ENCODE measurements around the gene CABCOCO1. TPM values are rescaled to one million over a fixed set of nuclear protein-coding genes. Genes with fewer than 3 reads are reported as not detected.

The CABCOCO1 gene
- total RNA-seq, 4 donors from 2014 or later: 0.94 to 1.6 (median 1.3) TPM

DNA sequence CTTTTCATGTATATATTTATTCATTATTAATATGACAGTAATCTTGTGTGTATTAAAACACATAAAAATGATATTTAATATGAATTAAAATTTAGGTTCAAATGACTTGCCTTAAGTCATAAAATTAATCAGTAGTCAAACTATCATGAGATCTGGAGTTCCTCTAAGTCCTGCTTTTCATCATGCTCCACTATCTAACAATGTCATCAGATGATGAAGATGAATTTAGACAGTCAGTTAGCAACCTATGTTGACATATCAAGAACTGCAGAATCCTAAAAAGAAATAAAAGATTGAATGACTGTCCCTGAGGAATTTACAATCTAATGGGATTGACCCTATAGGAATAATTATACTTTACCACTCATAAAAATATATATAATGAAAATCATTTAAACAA, 7.1 kb downstream of the CABCOCO1 start:
- no peak for ATAC-seq
- no peaks in the 10 kb centered on the region for H3K9me3 ChIP-seq
- H3K36me3 ChIP-seq: no peaks in the 10 kb centered on the region
- TF ChIP-seq, protein P1, sequence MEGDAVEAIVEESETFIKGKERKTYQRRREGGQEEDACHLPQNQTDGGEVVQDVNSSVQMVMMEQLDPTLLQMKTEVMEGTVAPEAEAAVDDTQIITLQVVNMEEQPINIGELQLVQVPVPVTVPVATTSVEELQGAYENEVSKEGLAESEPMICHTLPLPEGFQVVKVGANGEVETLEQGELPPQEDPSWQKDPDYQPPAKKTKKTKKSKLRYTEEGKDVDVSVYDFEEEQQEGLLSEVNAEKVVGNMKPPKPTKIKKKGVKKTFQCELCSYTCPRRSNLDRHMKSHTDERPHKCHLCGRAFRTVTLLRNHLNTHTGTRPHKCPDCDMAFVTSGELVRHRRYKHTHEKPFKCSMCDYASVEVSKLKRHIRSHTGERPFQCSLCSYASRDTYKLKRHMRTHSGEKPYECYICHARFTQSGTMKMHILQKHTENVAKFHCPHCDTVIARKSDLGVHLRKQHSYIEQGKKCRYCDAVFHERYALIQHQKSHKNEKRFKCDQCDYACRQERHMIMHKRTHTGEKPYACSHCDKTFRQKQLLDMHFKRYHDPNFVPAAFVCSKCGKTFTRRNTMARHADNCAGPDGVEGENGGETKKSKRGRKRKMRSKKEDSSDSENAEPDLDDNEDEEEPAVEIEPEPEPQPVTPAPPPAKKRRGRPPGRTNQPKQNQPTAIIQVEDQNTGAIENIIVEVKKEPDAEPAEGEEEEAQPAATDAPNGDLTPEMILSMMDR (IDR thresholded peaks at IDR 0.05): no peak
- TF ChIP-seq EP300 (IDR thresholded peaks at IDR 0.05) (no peak), POLR2AphosphoS5 (IDR thresholded peaks at IDR 0.05) (no peak), POLR2A (IDR thresholded peaks at IDR 0.05) (no peak)
- H3K27ac ChIP-seq: no peak overlapping the region
- H3K27me3 ChIP-seq: no peaks in the 10 kb centered on the region
- H3K4me1 ChIP-seq: peaks cover 0 to 10% (median 0%) of the 10 kb centered on the region in 3 donors
- H3K4me3 ChIP-seq: no peak overlapping the region

DNA sequence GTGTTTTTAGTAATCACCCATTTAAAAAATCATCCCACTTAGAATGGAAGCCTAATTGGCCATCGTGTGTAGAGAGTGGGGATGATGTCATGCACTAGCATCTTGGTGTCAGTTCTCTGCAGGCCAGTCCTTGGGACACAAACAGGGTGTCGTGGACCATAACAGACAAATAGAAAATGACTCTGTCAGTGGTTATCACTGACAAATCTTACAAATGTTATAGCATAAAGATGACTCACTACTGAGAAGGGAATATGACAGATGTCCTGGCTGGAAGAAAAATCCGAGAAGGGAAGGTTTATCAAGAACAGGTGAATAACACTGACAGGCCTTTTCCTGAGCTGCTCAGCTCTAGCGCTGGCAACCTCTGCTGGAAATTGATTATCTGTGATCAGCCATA, 10.6 kb downstream of the CABCOCO1 start:
- Histone ChIP-seq H3K36me3 (no peaks in the 10 kb centered on the region), H3K27ac (no peak overlapping the region), H3K4me1 (peaks cover 0 to 10% (median 0%) of the 10 kb centered on the region in 3 donors), H3K4me3 (no peak overlapping the region), H3K27me3 (no peaks in the 10 kb centered on the region), H3K9me3 (no peaks in the 10 kb centered on the region)
- WGBS, 2 donors (ENCODE audit: low coverage in 1 of 2): 83 to 85% methylated on average over 3 to 4 of the region's 4 CpGs
- no peak for TF ChIP-seq EP300 (IDR thresholded peaks at IDR 0.05)
- TF ChIP-seq, protein P1 (IDR thresholded peaks at IDR 0.05): no peak
- no peak for TF ChIP-seq POLR2A (IDR thresholded peaks at IDR 0.05)
- TF ChIP-seq POLR2AphosphoS5 (IDR thresholded peaks at IDR 0.05): no peak
- ATAC-seq: no peak

DNA sequence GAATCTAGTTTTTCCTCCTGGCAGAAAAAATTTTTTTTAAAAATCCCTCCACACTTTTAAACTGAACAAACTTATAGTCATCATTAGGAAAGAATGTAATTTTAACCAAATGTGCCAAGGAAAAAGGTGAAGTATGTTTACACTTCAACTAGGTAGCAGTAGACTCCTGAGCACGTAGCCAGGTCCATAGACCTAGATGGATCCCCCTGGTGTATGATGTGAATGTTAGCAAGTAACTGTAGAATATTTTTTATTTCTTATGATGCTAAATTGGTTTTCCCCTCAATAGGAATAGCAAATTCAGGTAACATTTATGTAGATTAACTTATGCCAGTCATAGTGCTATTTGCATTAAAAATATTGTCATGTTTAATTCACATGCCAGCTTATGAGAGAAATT, 19.6 kb downstream of the CABCOCO1 start:
- no peak for ATAC-seq
- Histone ChIP-seq H3K4me3 (no peak overlapping the region), H3K9me3 (no peaks in the 10 kb centered on the region), H3K4me1 (no peaks in the 10 kb centered on the region), H3K27me3 (no peaks in the 10 kb centered on the region), H3K27ac (no peak overlapping the region), H3K36me3 (no peaks in the 10 kb centered on the region)
- TF ChIP-seq POLR2A (IDR thresholded peaks at IDR 0.05): no peak
- no peak for TF ChIP-seq POLR2AphosphoS5 (IDR thresholded peaks at IDR 0.05)
- TF ChIP-seq EP300 (IDR thresholded peaks at IDR 0.05): no peak
- TF ChIP-seq, protein P1 (IDR thresholded peaks at IDR 0.05): no peak
- 71 to 75% methylated on average over 1 of the region's 1 CpG for WGBS, 2 donors (ENCODE audit: low coverage in 1 of 2)

- TF ChIP-seq, protein P1 (IDR thresholded peaks at IDR 0.05): no peak
- TF ChIP-seq POLR2AphosphoS5 (IDR thresholded peaks at IDR 0.05) (no peak), POLR2A (IDR thresholded peaks at IDR 0.05) (no peak), EP300 (IDR thresholded peaks at IDR 0.05) (no peak)
- ATAC-seq: no peak
- Histone ChIP-seq H3K4me3 (no peak overlapping the region), H3K27ac (no peak overlapping the region), H3K27me3 (no peaks in the 10 kb centered on the region), H3K9me3 (no peaks in the 10 kb centered on the region), H3K36me3 (no peaks in the 10 kb centered on the region), H3K4me1 (no peaks in the 10 kb centered on the region)
- 90 to 100% methylated on average over 1 of the region's 1 CpG for WGBS, 2 donors (ENCODE audit: low coverage in 1 of 2)
Observed at GRCh38 chr10:61683319-61683718, 20.6 kb downstream of the CABCOCO1 start.

DNA sequence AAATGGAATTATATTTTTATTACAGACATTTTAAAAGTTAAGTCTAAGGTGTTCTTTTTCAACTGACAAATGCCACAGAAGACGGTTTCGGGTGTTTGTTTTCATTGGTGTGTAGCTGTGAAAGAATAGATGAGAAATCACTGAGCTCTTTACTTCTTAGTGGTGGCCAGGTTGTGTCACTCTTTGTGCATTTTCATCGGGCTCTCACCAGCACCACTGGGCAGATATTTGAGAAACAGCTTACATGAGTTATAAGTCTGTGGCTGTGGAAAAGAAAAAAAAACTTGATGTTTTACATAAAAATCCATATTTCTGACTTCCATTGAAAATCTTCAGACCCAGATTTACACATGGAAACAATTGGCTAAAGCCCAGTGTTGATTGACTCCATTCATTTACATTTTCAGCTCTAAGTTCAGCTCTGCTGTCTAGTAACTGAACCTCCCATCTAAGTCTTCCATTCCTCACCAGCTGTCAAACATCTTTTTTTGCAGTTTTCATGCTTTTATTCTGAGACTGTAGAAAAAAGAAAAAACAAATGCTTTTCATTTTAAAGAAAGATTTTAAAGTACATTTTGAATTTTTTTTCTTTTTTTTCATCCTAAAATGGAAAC, 22.3 kb downstream of the CABCOCO1 start:
- WGBS, 2 donors (ENCODE audit: low coverage in 1 of 2): 92 to 93% methylated on average over 3 of the region's 3 CpGs
- no peaks in the 10 kb centered on the region for H3K27me3 ChIP-seq
- TF ChIP-seq POLR2A (IDR thresholded peaks at IDR 0.05) (no peak), POLR2AphosphoS5 (IDR thresholded peaks at IDR 0.05) (no peak), EP300 (IDR thresholded peaks at IDR 0.05) (no peak)
- TF ChIP-seq, protein P1 (IDR thresholded peaks at IDR 0.05): no peak

More for the DNA sequence above, 22.3 kb downstream of the CABCOCO1 start:
- Histone ChIP-seq H3K4me3 (no peak overlapping the region), H3K4me1 (no peaks in the 10 kb centered on the region), H3K9me3 (no peaks in the 10 kb centered on the region), H3K36me3 (no peaks in the 10 kb centered on the region), H3K27ac (no peak overlapping the region)
- ATAC-seq: no peak

All from gastroesophageal sphincter (tissue), 4 donors.